Mesendoderm (in vitro differentiated cells): ENCODE measurements around the gene CHEK2.
A peak's percentile ranks its signal among the peaks of the same experiment; 100 is the strongest.

ENCODE experiments used
- DNase-seq: peaks from one replicate; pipeline ENCODE4 v3.0.0; 2013
- H2AK5ac ChIP-seq: 2 replicates; pipeline ENCODE4 v1.6.1; 2013; ENCODE audit warnings: low read length, inconsistent platforms
- H2BK120ac ChIP-seq: 2 replicates; pipeline ENCODE4 v1.6.1; 2013; ENCODE audit warnings: low read depth, mild to moderate bottlenecking, low read length, moderate library complexity, mixed read lengths
- H2BK15ac ChIP-seq: replicated peaks from 2 replicates; pipeline ENCODE4 v1.6.1; 2013; ENCODE audit warnings: low read depth, mild to moderate bottlenecking, moderate library complexity
- H2BK5ac ChIP-seq: 2 replicates; pipeline ENCODE4 v1.6.1; 2013; ENCODE audit warnings: low read length, inconsistent platforms
- H3K18ac ChIP-seq: 2 replicates; pipeline ENCODE4 v1.6.1; 2013; ENCODE audit warnings: mild to moderate bottlenecking, low read length, mixed read lengths
- H3K23ac ChIP-seq: one replicate; pipeline ENCODE4 v1.6.1; 2013; ENCODE audit warnings: low read length
- H3K27ac ChIP-seq: 2 replicates; pipeline ENCODE4 v1.5.1; 2013; ENCODE audit warnings: low read depth, mild to moderate bottlenecking, inconsistent platforms, low read length, moderate library complexity
- H3K27me3 ChIP-seq: 2 replicates; pipeline ENCODE4 v1.6.1; 2013; ENCODE audit warnings: low read length, control low read depth, mild to moderate bottlenecking, inconsistent platforms; ENCODE audit not compliant: insufficient read depth, poor library complexity
- H3K36me3 ChIP-seq: 2 replicates; pipeline ENCODE4 v1.6.1; 2013; ENCODE audit warnings: low read length, inconsistent platforms; ENCODE audit not compliant: control insufficient read depth, insufficient read depth
- H3K4ac ChIP-seq: one replicate; pipeline ENCODE4 v1.6.1; 2013; ENCODE audit warnings: low read depth, mild to moderate bottlenecking, low read length, moderate library complexity
- H3K4me1 ChIP-seq: 2 replicates; pipeline ENCODE4 v1.6.1; 2013; ENCODE audit warnings: low read depth, low read length, inconsistent platforms; ENCODE audit not compliant: control insufficient read depth
- H3K4me2 ChIP-seq: 2 replicates; pipeline ENCODE4 v1.6.1; 2013; ENCODE audit warnings: low read length
- H3K4me3 ChIP-seq: 2 replicates; pipeline ENCODE4 v1.5.1; 2013; ENCODE audit warnings: mild to moderate bottlenecking, low read length
- H3K56ac ChIP-seq: one replicate; pipeline ENCODE4 v1.6.1; 2013; ENCODE audit warnings: low read length
- H3K79me1 ChIP-seq: 2 replicates; pipeline ENCODE4 v1.6.1; 2013; ENCODE audit warnings: low read length, inconsistent platforms
- H3K79me2 ChIP-seq: 2 replicates; pipeline ENCODE4 v1.6.1; 2013; ENCODE audit warnings: mild to moderate bottlenecking, low read length; ENCODE audit not compliant: control insufficient read depth, insufficient read depth
- H3K9ac ChIP-seq: 2 replicates; pipeline ENCODE4 v1.6.1; 2013; ENCODE audit warnings: low read length, inconsistent platforms
- H4K5ac ChIP-seq: one replicate; pipeline ENCODE4 v1.6.1; 2013; ENCODE audit warnings: low read length
- H4K8ac ChIP-seq: one replicate; pipeline ENCODE4 v1.6.1; 2013; ENCODE audit warnings: low read depth, mild to moderate bottlenecking, control low read depth, low read length, moderate library complexity
- WGBS: extraction: QIAGEN DNeasy Blood & Tissue Kit; methylation state at CpG from one replicate; pipeline ENCODE4 v1.1.7; 2013; ENCODE audit warnings: low lambda C conversion rate, missing lambda C conversion rate; ENCODE audit not compliant: insufficient coverage; ENCODE audit errors: extremely low coverage; 5-methylcytosine and 5-hydroxymethylcytosine counted together

Gene CHEK2

DNA sequence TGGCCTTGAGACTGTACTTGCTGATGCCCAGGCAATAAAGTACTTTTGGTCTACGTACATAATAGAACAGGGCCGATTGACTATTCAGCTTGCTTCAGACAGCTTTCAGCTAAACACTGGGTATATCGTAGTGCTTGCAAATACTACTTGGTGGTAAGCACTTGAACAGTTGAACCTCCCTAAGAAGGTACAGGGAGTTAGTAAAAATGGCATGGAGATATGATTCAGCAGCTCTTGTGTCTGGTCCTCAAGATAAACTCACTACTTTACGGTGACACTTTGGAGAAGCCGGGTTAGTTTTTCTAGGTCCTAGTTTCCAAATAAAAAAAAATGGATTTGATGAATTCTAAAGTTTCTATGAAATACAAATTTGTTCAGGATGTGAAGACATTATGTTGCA is 38.2 kb upstream of the CHEK2 start:
- Histone ChIP-seq H4K8ac (no peak overlapping the region), H3K36me3 (peaks cover 8% of the 10 kb centered on the region), H3K4ac (no peak overlapping the region), H2BK5ac (no peak overlapping the region), H3K79me2 (peaks cover 9% of the 10 kb centered on the region), H2BK120ac (no peak overlapping the region), H3K23ac (no peak overlapping the region), H2BK15ac (no peak overlapping the region), H3K27ac (no peak overlapping the region), H3K9ac (no peak overlapping the region), H4K5ac (no peak overlapping the region), H2AK5ac (no peak overlapping the region), H3K18ac (no peak overlapping the region), H3K4me3 (no peak overlapping the region), H3K27me3 (no peaks in the 10 kb centered on the region), H3K4me2 (no peak overlapping the region), H3K56ac (no peak overlapping the region), H3K79me1 (peaks cover 2% of the 10 kb centered on the region), H3K4me1 (no peaks in the 10 kb centered on the region)
- WGBS = no CpG with 5 or more reads among the region's 5 CpGs
- no peak for DNase-seq

DNA sequence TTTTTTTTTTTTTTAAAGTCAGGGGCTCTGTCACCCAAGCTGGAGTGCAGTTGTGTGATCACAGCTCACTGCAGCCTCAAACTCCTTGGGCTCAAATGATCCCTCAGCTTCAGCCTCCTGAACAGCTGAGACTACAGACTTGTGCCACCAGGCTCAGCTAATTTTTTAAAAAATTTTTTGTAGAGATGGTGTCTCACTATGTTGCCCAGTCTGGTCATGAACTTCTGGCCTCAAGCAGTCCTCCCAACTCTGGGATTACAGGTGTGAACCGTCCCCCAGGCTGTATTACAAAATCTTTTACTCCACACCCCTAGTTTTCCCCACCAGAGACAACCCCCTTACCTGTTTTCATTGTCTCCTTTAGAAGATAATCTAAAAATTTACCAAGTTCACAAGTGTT is 32.8 kb upstream of the CHEK2 start:
- no peak overlapping the region for H2BK120ac ChIP-seq
- no peak overlapping the region for H2BK5ac ChIP-seq
- no peaks in the 10 kb centered on the region for H3K36me3 ChIP-seq
- no peak overlapping the region for H3K4me3 ChIP-seq
- peaks cover 3% of the 10 kb centered on the region for H3K4me1 ChIP-seq
- no peak overlapping the region for H3K4me2 ChIP-seq
- no peak overlapping the region for H2AK5ac ChIP-seq
- H3K18ac ChIP-seq = no peak overlapping the region
- H3K79me2 ChIP-seq = peaks cover 10% of the 10 kb centered on the region
- H3K4ac ChIP-seq = no peak overlapping the region
- H3K27ac ChIP-seq = no peak overlapping the region
- WGBS = no CpG with 5 or more reads among the region's 1 CpG
- no peak overlapping the region for H3K9ac ChIP-seq
- H3K79me1 ChIP-seq = peaks cover 2% of the 10 kb centered on the region
- no peak overlapping the region for H4K8ac ChIP-seq
- DNase-seq = no peak
- no peak overlapping the region for H2BK15ac ChIP-seq
- no peak overlapping the region for H3K56ac ChIP-seq
- no peaks in the 10 kb centered on the region for H3K27me3 ChIP-seq
- no peak overlapping the region for H3K23ac ChIP-seq
- H4K5ac ChIP-seq = no peak overlapping the region

DNA sequence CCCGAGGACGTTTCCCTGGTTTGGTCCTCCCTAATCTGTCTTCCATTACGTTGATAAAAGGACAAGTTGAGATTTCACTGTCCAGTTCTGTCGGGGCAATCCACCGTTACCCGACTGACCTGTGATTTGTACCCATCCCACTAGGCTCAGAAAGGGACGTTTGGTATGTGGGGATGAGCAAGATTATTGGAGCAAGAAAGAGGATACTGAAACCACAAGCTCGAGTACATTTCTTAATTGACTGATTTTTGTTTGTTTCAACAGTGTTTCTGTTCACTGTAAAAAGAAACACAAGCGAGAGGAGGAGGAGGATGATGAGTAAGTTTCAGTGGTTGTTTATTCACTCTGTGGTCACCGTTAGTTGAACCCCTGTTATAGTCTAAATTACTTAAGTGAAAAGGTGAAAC is 31.8 kb upstream of the CHEK2 start:
- Histone ChIP-seq H2AK5ac (no peak overlapping the region), H3K23ac (no peak overlapping the region), H3K4me2 (peak overlapping the region; percentile 91), H3K9ac (peak overlapping the region; percentile 89), H3K27me3 (no peaks in the 10 kb centered on the region), H3K4me1 (peaks cover 3% of the 10 kb centered on the region), H2BK5ac (no peak overlapping the region), H3K18ac (peak overlapping the region; percentile 97), H3K4ac (no peak overlapping the region), H3K79me2 (peaks cover 10% of the 10 kb centered on the region), H3K27ac (no peak overlapping the region), H2BK15ac (no peak overlapping the region), H3K79me1 (peaks cover 2% of the 10 kb centered on the region), H3K56ac (peak overlapping the region; percentile 83), H3K4me3 (peak overlapping the region; percentile 85), H3K36me3 (no peaks in the 10 kb centered on the region), H2BK120ac (no peak overlapping the region), H4K5ac (no peak overlapping the region), H4K8ac (no peak overlapping the region)
- no CpG with 5 or more reads among the region's 10 CpGs for WGBS
- DNase-seq = no peak

DNA sequence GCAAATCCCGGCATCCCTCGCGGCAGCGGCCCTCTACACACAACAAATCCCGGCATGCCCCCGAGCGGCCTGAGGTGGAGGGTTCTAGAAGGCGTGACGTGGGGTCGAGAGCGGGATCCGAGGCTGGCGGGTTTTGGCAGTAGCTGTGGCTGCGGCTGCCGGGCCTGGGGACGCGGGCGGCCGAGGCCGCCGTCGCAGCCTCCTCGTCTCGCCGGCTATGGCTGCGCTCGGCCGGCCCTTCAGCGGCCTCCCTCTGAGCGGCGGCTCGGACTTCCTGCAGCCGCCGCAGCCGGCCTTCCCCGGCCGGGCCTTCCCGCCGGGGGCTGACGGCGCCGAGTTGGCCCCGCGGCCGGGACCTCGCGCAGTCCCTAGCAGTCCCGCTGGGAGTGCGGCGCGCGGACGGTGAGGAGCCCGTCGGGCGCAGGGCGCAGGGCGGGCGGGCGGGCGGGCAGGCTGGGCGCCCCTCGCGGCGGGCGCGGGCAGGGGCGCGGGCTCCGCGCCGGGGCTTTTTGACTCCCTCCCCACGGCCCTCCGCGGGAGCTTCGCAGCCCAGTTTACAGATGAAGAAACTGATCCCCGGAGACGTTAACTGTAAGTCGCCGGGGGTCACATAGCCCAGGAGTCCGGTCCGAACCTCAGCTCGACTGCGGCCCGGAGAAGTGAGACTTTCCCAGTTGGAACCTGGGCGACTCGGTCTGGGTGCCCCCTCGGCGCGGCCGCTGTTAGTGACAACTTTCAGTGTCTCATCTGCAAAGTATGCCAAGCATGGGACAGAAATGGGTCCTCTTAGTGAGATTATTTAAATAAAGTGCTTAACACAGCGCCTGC is 31.2 kb upstream of the CHEK2 start, which contains the start of gene CCDC117:
TSS of gene CCDC117 (plus strand) at position 63 of the 828 bp plus-strand sequence. CDS start at position 218, 155 bp downstream.
- H3K23ac ChIP-seq = no peak within 1 kb of the TSS
- no peak within 1 kb of the TSS for H2AK5ac ChIP-seq
- H2BK5ac ChIP-seq = no peak within 1 kb of the TSS
- WGBS = no CpG with 5 or more reads among the region's 92 CpGs
- peaks cover 3% of the 10 kb centered on the region for H3K4me1 ChIP-seq
- peaks cover 9% of the 10 kb centered on the region for H3K79me2 ChIP-seq
- H3K4ac ChIP-seq = peak within 1 kb of the TSS; percentile 97
- no peaks in the 10 kb centered on the region for H3K27me3 ChIP-seq
- peak within 1 kb of the TSS; percentile 89 for H3K9ac ChIP-seq
- no peak within 1 kb of the TSS for H4K5ac ChIP-seq
- H3K18ac ChIP-seq = peak within 1 kb of the TSS; percentile 97
- peak; percentile 99 for DNase-seq
- H3K27ac ChIP-seq = peak within 1 kb of the TSS; percentile 94
- H3K4me2 ChIP-seq = peak within 1 kb of the TSS; percentile 91
- peak within 1 kb of the TSS; percentile 85 for H3K4me3 ChIP-seq
- peak within 1 kb of the TSS; percentile 83 for H3K56ac ChIP-seq
- no peaks in the 10 kb centered on the region for H3K36me3 ChIP-seq
- no peak within 1 kb of the TSS for H2BK15ac ChIP-seq
- peak within 1 kb of the TSS; percentile 60 for H4K8ac ChIP-seq
- H2BK120ac ChIP-seq = peak within 1 kb of the TSS; percentile 33
- H3K79me1 ChIP-seq = peaks cover 2% of the 10 kb centered on the region

DNA sequence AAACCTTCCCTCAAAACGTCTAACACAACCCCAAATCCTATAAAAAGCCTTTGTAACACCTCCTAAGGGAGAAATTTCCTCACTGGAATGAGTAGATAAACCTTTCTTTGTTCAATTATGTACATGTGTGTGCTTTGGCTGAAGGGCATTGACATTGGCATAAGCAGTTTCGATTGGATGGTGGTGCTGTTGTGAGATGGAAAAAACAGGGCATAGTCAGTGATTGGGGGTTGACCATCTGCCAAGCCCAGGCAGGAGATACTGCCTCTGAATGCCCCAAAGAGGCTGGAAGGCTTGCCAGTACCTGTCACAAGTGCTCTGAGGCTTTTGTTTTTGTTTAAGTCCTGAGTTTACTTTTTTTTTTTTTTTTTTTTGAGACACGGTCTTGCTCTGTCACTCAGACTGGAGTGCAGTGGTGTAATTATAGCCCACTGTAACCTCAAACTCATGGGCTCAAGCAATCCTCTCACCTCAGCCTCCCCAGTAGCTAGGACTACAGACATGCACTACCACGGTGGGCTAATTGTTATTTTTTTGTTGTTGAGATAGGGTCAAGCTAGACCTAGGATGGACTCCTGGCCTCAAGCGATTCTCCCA is 29.7 kb upstream of the CHEK2 start:
- Histone ChIP-seq H3K4me1 (peaks cover 3% of the 10 kb centered on the region), H3K79me1 (peaks cover 2% of the 10 kb centered on the region), H3K18ac (no peak overlapping the region), H2AK5ac (no peak overlapping the region), H2BK120ac (no peak overlapping the region), H3K27ac (no peak overlapping the region), H4K8ac (no peak overlapping the region), H3K4me2 (no peak overlapping the region), H3K23ac (no peak overlapping the region), H3K56ac (no peak overlapping the region), H3K79me2 (peaks cover 9% of the 10 kb centered on the region), H3K4me3 (no peak overlapping the region), H3K4ac (no peak overlapping the region), H3K9ac (no peak overlapping the region), H4K5ac (no peak overlapping the region), H2BK15ac (no peak overlapping the region), H3K36me3 (no peaks in the 10 kb centered on the region), H2BK5ac (no peak overlapping the region), H3K27me3 (no peaks in the 10 kb centered on the region)
- WGBS = no CpG with 5 or more reads among the region's 5 CpGs
- DNase-seq = no peak
